ENCODE data around the gene PACSIN1.

Gene PACSIN1

DNA sequence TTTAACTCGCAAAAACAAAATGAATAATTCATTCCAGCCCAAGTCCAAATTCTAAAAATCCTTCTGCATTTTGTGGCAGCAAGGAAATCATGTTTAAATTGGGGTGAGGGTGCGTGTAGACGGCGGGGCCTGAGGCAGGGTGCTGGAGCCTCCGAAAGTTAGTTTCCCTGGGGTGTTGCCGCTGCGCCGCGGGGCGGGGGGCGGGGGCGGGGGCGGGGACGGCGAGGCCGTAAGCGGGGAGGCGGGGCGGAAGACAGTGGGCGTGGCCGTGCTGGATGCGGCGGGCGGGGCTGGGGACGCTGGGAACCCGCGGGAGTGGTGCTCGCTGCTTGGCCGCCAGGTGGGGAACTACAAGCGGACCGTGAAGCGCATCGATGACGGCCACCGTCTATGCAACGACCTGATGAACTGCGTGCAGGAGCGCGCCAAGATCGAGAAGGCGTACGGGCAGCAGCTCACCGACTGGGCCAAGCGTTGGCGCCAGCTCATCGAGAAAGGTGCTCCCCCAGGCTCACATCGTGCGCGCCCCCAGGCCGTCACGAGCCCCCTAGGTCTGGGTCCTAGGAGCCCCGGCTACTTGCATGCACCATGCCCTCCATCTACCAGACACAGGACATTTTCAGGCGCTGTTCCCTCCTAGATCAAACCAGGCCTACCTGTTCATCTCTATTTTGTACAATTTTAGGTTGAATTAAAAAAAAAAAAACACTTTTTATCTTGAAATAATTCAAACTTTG, 61.3 kb downstream of the PACSIN1 start:
- TF ChIP-seq, protein P1, sequence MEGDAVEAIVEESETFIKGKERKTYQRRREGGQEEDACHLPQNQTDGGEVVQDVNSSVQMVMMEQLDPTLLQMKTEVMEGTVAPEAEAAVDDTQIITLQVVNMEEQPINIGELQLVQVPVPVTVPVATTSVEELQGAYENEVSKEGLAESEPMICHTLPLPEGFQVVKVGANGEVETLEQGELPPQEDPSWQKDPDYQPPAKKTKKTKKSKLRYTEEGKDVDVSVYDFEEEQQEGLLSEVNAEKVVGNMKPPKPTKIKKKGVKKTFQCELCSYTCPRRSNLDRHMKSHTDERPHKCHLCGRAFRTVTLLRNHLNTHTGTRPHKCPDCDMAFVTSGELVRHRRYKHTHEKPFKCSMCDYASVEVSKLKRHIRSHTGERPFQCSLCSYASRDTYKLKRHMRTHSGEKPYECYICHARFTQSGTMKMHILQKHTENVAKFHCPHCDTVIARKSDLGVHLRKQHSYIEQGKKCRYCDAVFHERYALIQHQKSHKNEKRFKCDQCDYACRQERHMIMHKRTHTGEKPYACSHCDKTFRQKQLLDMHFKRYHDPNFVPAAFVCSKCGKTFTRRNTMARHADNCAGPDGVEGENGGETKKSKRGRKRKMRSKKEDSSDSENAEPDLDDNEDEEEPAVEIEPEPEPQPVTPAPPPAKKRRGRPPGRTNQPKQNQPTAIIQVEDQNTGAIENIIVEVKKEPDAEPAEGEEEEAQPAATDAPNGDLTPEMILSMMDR (conservative IDR thresholded peaks at IDR 0.05; ENCODE audit: low read depth, low read length) = peak; percentile 73
- H3K4me3 ChIP-seq (ENCODE audit: low read depth, low read length) = peak overlapping the region; percentile 46
- DNase-seq (ENCODE audit: low read depth) = peak; percentile 92

- no peak overlapping the region for H3K4me3 ChIP-seq (ENCODE audit: low read depth, low read length)
- TF ChIP-seq, protein P1 (conservative IDR thresholded peaks at IDR 0.05; ENCODE audit: low read depth, low read length) = no peak
- no peak for DNase-seq (ENCODE audit: low read depth)
Measured at GRCh38 chr6:34527751-34528670, 62.1 kb downstream of the PACSIN1 start.

- TF ChIP-seq, protein P1 (conservative IDR thresholded peaks at IDR 0.05; ENCODE audit: low read depth, low read length) = no peak
- DNase-seq (ENCODE audit: low read depth) = no peak
- H3K4me3 ChIP-seq (ENCODE audit: low read depth, low read length) = no peak overlapping the region
Measured at GRCh38 chr6:34528996-34529664, 63.3 kb downstream of the PACSIN1 start.

- TF ChIP-seq, protein P1 (conservative IDR thresholded peaks at IDR 0.05; ENCODE audit: low read depth, low read length) = no peak
- H3K4me3 ChIP-seq (ENCODE audit: low read depth, low read length) = no peak overlapping the region
- DNase-seq (ENCODE audit: low read depth) = no peak
Measured at GRCh38 chr6:34529665-34530327, 63.9 kb downstream of the PACSIN1 start.

DNA sequence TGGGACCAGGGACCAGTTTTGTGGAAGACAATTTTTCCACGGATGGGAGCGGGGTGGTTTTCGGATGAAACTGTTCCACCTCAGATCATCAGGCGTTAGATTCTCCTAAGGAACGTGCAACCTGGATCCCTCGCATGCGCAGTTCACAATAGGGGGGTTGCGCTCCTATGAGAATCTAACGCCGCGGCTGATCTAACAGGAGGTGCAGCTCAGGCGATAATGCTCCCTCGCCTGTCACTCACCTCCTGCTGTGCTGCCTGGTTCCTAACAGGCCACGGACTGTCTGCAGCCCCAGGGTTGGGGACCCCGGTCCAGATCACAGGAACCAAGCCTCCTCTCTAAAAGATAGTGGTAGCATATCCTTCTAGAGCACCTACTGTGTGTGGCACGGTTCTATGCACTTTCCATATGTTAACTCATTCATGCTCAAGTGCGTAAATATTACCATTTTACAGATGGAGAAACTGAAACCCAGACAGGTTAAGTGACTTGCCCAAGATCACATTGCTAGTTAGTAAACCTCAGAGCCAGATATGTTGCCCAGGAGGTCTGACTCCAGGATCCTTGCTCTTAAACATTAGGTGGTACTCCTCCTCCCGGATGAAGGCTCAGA, 65.0 kb downstream of the PACSIN1 start:
- no peak overlapping the region for H3K4me3 ChIP-seq (ENCODE audit: low read depth, low read length)
- DNase-seq (ENCODE audit: low read depth) = no peak
- TF ChIP-seq, protein P1 (conservative IDR thresholded peaks at IDR 0.05; ENCODE audit: low read depth, low read length) = no peak

GRCh38 chr6:34531580-34532201, 65.8 kb downstream of the PACSIN1 start:
- H3K4me3 ChIP-seq (ENCODE audit: low read depth, low read length) = peak overlapping the region; percentile 43
- DNase-seq (ENCODE audit: low read depth) = peak; percentile 86
- TF ChIP-seq, protein P1 (conservative IDR thresholded peaks at IDR 0.05; ENCODE audit: low read depth, low read length) = no peak
